Stimulated activated naive CD8-positive, alpha-beta T cell treated with anti-CD3 and anti-CD28 coated beads, Interleukin-15, amount 100 ng/mL, for 72 hours (primary cell): Measurements from ENCODE around the gene SMAGP.
"Not testable (repeated sequence)": the region's sequence is repeated elsewhere in the genome, so short reads cannot be mapped to it uniquely, and the experiment has no call there.

ENCODE experiments used
- ATAC-seq: fragments of 150-1000 bp; cut with Tn5 transposase; 2 replicates; pipeline ENCODE4 v1.10.0; 2021; ENCODE audit warnings: mild to moderate bottlenecking, moderate library complexity
- DNase-seq, 2 donors: peaks; one replicate each; pipeline ENCODE4 v3.0.0; 2021 to 2022
- H3K27ac Mint-ChIP-seq, 2 donors: one replicate each; pipeline ENCODE4 v1.8.0; 2022; ENCODE audit warnings: mild to moderate bottlenecking in 2 of 2, mixed read lengths in 2 of 2, moderate library complexity in 2 of 2
- H3K27me3 Mint-ChIP-seq: one replicate; pipeline ENCODE4 v1.8.0; 2022; ENCODE audit warnings: mixed read lengths
- H3K4me1 Mint-ChIP-seq: one replicate; pipeline ENCODE4 v1.8.0; 2022; ENCODE audit warnings: mild to moderate bottlenecking, mixed read lengths
- H3K4me3 Mint-ChIP-seq, 2 donors: one replicate each; pipeline ENCODE4 v1.8.0; 2022; ENCODE audit warnings: mild to moderate bottlenecking in 2 of 2, mixed read lengths in 2 of 2, moderate library complexity in 1 of 2
- H3K9me3 Mint-ChIP-seq, 2 donors: one replicate each; pipeline ENCODE4 v1.8.0; 2022; ENCODE audit warnings: mixed read lengths in 2 of 2

SMAGP gene

DNA sequence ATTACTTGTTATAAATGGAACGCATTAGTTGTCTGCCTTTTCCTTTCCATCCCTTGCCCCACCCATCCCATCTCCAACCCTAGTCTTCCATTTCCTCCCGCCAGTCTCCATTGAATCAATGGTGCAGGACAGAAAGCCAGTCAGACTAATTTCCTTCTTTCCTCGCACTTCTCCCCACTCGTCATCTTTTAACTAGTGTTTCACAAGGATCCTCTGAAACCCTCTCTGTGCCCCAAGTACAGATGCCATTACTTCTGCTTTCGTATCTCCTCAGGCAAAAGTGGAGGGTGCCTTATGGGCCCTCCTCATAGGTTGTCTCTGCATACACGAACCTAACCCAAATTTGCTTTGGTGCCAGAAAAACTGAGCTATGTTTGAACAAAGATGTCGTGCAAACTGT is 27.3 kb downstream of the SMAGP start:
- no peaks in the 10 kb centered on the region for H3K27me3 Mint-ChIP-seq
- H3K4me3 Mint-ChIP-seq = peak overlapping the region; percentile 5 to 23
- peak overlapping the region; percentile 59 to 90 for H3K27ac Mint-ChIP-seq
- ATAC-seq = no peak
- no peak for DNase-seq
- no peaks in the 10 kb centered on the region for H3K9me3 Mint-ChIP-seq
- peaks cover 81% of the 10 kb centered on the region for H3K4me1 Mint-ChIP-seq

GRCh38 chr12:51242120-51242519 is 28.1 kb downstream of the SMAGP start:
- Mint-ChIP-seq H3K4me3 (no peak overlapping the region), H3K27ac (no peak overlapping the region), H3K27me3 (no peaks in the 10 kb centered on the region), H3K4me1 (peaks cover 77% of the 10 kb centered on the region), H3K9me3 (no peaks in the 10 kb centered on the region)
- DNase-seq = no peak
- no peak for ATAC-seq

- no peak for ATAC-seq
- H3K27me3 Mint-ChIP-seq = no peaks in the 10 kb centered on the region
- H3K27ac Mint-ChIP-seq = peak overlapping the region in 1 of 2 donors; percentile 34
- peaks cover 66% of the 10 kb centered on the region for H3K4me1 Mint-ChIP-seq
- H3K9me3 Mint-ChIP-seq = no peaks in the 10 kb centered on the region
- H3K4me3 Mint-ChIP-seq = peak overlapping the region; percentile 90 to 95
- no peak for DNase-seq
Measured at GRCh38 chr12:51240971-51241370, 29.2 kb downstream of the SMAGP start.

DNA sequence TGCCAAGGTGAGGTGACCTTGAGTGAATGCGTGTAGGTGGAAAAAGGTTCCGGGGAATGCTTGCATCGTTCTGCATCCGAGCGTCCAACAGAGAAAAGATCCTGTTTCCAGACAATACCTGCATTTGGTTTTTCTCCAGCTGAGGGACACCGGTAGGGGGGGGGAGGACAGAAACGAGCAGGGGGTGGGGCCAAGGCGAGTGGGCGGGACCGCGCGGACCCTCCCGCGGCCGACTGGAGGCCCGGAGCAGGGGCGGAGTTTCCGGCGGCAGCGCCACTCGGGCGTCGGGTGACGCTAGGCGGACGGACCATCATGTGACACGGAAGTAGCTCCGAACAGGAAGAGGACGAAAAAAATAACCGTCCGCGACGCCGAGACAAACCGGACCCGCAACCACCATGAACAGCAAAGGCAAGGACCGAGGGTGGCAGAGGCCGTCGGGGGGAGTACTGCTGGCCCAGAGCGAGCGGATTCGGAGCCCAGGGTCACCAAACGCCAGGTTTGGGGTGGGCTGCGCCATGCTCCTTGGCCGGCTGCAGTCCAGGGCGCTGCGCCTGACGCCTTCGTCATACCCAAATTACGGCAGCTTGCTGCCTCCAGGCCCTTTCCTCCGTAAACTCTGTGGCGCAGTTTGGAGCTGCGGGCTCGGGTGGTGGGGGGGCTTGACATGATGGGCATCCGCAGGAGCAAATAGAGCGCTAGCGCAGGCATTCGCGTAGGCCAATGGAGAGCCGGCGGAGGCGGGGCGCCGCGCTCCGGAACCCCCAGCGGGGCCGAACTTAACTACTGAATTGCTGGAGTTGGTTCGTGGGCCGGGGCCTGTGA is 31.5 kb downstream of the SMAGP start, which contains the start of gene DAZAP2:
Gene DAZAP2, plus strand, starts transcription at position 317 of the 825 bp plus-strand sequence. Its CDS starts 82 bp downstream, at position 399.
- Mint-ChIP-seq H3K27ac (peak within 1 kb of the TSS; percentile 99 to 100), H3K9me3 (no peaks in the 10 kb centered on the region), H3K27me3 (no peaks in the 10 kb centered on the region), H3K4me1 (peaks cover 47% of the 10 kb centered on the region), H3K4me3 (peak within 1 kb of the TSS; percentile 90 to 95)
- DNase-seq (peak; percentile 90 to 95), ATAC-seq (peak; percentile 95)

DNA sequence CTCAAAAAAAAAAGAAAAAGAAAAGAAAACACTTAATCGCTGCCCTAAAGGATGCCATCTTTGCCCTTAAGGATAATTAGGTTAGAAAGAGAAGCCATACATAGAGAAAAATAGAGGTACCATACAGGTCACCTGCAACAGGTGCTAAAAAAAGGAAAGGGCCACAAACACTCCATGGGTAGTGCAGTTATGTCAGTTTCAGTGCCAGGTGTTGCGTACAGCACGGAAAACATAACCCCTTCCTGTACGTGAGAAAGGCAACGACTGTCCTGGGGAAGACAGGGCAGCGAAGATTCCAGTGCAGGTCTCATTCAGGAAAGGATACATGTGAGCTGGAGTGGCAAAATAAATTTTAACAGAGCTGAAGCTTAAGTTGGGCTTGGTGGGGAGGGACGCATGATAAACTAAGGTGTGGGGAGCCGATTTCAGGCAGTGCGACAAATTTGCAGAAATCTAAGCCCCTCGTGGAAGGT is 32.1 kb downstream of the SMAGP start:
- ATAC-seq (peak; percentile 11), DNase-seq (no peak)
- Mint-ChIP-seq H3K9me3 (no peaks in the 10 kb centered on the region), H3K27ac (peak overlapping the region; percentile 99 to 100), H3K4me1 (peaks cover 44% of the 10 kb centered on the region), H3K4me3 (peak overlapping the region; percentile 90 to 95), H3K27me3 (no peaks in the 10 kb centered on the region)

- no peak overlapping the region for H3K27ac Mint-ChIP-seq
- no peak for DNase-seq
- ATAC-seq = no peak
- H3K9me3 Mint-ChIP-seq = no peaks in the 10 kb centered on the region
- no peaks in the 10 kb centered on the region for H3K27me3 Mint-ChIP-seq
- no peak overlapping the region for H3K4me3 Mint-ChIP-seq
- peaks cover 15% of the 10 kb centered on the region for H3K4me1 Mint-ChIP-seq
Measured at GRCh38 chr12:51234530-51234929, 35.7 kb downstream of the SMAGP start.

- Mint-ChIP-seq H3K4me1 (peaks cover 1% of the 10 kb centered on the region), H3K9me3 (no peaks in the 10 kb centered on the region), H3K27me3 (no peaks in the 10 kb centered on the region), H3K27ac (no peak overlapping the region), H3K4me3 (no peak overlapping the region)
- DNase-seq (no peak), ATAC-seq (no peak)
Measured at GRCh38 chr12:51232642-51233041, 37.6 kb downstream of the SMAGP start.

GRCh38 chr12:51229116-51229809 is 41.0 kb downstream of the SMAGP start:
- Mint-ChIP-seq H3K9me3 (no peaks in the 10 kb centered on the region), H3K4me3 (no peak overlapping the region), H3K27ac (no peak overlapping the region), H3K4me1 (no peaks in the 10 kb centered on the region), H3K27me3 (no peaks in the 10 kb centered on the region)
- ATAC-seq (no peak), DNase-seq (no peak)

- Mint-ChIP-seq H3K4me1 (no peaks in the 10 kb centered on the region), H3K27me3 (no peaks in the 10 kb centered on the region), H3K9me3 (no peaks in the 10 kb centered on the region), H3K4me3 (no peak overlapping the region), H3K27ac (no peak overlapping the region)
- DNase-seq (no peak), ATAC-seq (no peak)
Measured at GRCh38 chr12:51227962-51228361, 42.3 kb downstream of the SMAGP start.

- H3K27ac Mint-ChIP-seq, H3K4me1 Mint-ChIP-seq, H3K27me3 Mint-ChIP-seq, H3K9me3 Mint-ChIP-seq, H3K4me3 Mint-ChIP-seq, ATAC-seq, DNase-seq: not testable (repeated sequence)
Measured at GRCh38 chr12:51227112-51227511, 43.1 kb downstream of the SMAGP start.

GRCh38 chr12:51225771-51226170 is 44.4 kb downstream of the SMAGP start:
- Mint-ChIP-seq H3K27ac (no peak overlapping the region), H3K4me3 (no peak overlapping the region), H3K27me3 (no peaks in the 10 kb centered on the region), H3K9me3 (no peaks in the 10 kb centered on the region), H3K4me1 (no peaks in the 10 kb centered on the region)
- no peak for ATAC-seq
- DNase-seq = no peak

GRCh38 chr12:51225234-51225633 is 45.0 kb downstream of the SMAGP start:
- DNase-seq (no peak), ATAC-seq (no peak)
- no peaks in the 10 kb centered on the region for H3K4me1 Mint-ChIP-seq
- H3K27me3 Mint-ChIP-seq = no peaks in the 10 kb centered on the region
- no peak overlapping the region for H3K4me3 Mint-ChIP-seq
- no peak overlapping the region for H3K27ac Mint-ChIP-seq
- no peaks in the 10 kb centered on the region for H3K9me3 Mint-ChIP-seq

DNA sequence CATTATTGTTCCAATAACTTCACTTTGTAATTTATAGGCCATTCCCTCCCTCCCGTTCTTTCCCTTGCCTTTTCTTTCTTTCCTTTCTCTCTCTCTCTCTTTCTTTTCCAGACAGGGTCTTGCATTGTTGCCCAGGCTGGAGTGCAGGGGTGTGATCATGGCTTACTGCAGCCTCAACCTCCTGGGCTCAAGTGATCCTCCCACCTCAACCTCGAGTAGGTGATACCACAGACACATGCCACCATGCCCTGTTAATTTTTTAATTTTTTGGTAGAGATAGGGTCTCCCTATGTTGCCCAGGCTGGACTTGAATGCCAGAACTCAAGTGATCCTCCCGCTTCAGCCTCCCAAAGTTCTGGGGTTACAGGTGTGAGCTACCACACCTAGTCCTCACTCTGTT is 45.6 kb downstream of the SMAGP start:
- ATAC-seq = no peak
- no peak overlapping the region for H3K27ac Mint-ChIP-seq
- no peaks in the 10 kb centered on the region for H3K4me1 Mint-ChIP-seq
- no peak overlapping the region for H3K4me3 Mint-ChIP-seq
- no peaks in the 10 kb centered on the region for H3K27me3 Mint-ChIP-seq
- no peak for DNase-seq
- no peaks in the 10 kb centered on the region for H3K9me3 Mint-ChIP-seq

- Mint-ChIP-seq H3K27me3 (no peaks in the 10 kb centered on the region), H3K27ac (no peak overlapping the region), H3K4me3 (no peak overlapping the region), H3K4me1 (peaks cover 13% of the 10 kb centered on the region), H3K9me3 (no peaks in the 10 kb centered on the region)
- ATAC-seq = no peak
- no peak for DNase-seq
Measured at GRCh38 chr12:51222461-51222860, 47.8 kb downstream of the SMAGP start.

DNA sequence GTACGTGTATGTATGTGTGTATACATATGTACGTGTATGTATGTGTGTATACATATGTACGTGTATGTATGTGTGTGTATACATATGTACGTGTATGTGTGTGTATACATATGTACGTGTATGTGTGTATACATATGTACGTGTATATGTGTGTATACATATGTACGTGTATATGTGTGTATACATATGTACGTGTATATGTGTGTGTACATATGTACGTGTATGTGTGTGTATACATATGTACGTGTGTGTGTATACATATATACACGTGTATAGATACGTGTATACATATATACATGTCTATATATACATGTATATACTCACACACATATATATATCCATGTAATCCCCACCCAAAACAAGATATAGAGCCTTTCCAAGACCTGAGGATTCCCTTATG is 50.4 kb downstream of the SMAGP start:
- H3K4me1 Mint-ChIP-seq = peaks cover 20% of the 10 kb centered on the region
- not testable (repeated sequence) for H3K27ac Mint-ChIP-seq, H3K9me3 Mint-ChIP-seq, H3K27me3 Mint-ChIP-seq, DNase-seq, H3K4me3 Mint-ChIP-seq, ATAC-seq

DNA sequence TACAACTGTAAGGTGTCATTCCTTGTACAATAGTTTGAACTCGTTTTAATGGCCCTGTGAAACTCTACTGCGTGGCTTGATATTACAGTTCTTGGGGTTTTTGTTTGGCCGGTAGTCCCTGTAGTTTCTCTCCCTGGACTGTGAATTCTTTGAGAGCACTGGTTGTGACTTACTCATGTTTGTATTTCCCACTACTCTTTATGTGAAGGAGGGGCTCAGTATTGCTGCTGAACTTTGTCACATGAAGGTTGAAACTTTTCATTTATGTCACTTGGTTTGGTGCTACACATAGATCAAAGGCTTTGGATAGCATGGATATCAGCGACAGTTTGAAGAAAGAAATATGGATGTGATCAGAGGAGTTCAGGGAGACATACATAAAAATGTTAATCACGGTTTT is 50.9 kb downstream of the SMAGP start:
- no peak for ATAC-seq
- peak overlapping the region in 1 of 2 donors; percentile 17 for H3K27ac Mint-ChIP-seq

More for the DNA sequence above, 50.9 kb downstream of the SMAGP start:
- peak overlapping the region in 1 of 2 donors; percentile 89 for H3K4me3 Mint-ChIP-seq
- H3K27me3 Mint-ChIP-seq = no peaks in the 10 kb centered on the region
- no peak for DNase-seq
- H3K9me3 Mint-ChIP-seq = no peaks in the 10 kb centered on the region
- peaks cover 20% of the 10 kb centered on the region for H3K4me1 Mint-ChIP-seq
